GM19468 (cell line): ENCODE results near the gene FHOD3.

ENCODE experiments used
- ATAC-seq: cut with Tn5 transposase; IDR thresholded peaks from one replicate; pipeline ENCODE4 v1.9.1; 2021; ENCODE audit warnings: mild to moderate bottlenecking, moderate library complexity, moderate number of reproducible peaks; ENCODE audit not compliant: unreplicated experiment; ENCODE audit errors: extremely low read depth

FHOD3 gene

DNA sequence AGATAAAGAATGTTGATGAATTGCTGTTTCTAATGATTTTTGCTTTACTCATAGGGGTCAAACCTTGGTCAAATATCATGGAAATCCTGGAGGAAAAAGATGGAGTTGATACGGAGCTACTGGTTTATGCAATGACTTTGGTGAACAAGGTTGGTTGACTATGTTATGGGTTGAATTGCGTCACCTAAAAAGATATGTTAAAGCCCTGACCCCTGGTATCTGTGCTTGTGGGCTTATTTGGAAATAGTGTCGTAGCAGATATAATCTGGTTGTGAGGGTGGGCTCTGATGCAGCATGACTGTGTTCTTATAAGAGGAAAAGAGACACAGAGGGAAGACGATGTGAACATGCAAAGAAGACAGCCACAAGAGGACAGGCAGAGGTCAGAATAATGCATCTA, 305.1 kb downstream of the FHOD3 start:
- no peak for ATAC-seq

DNA sequence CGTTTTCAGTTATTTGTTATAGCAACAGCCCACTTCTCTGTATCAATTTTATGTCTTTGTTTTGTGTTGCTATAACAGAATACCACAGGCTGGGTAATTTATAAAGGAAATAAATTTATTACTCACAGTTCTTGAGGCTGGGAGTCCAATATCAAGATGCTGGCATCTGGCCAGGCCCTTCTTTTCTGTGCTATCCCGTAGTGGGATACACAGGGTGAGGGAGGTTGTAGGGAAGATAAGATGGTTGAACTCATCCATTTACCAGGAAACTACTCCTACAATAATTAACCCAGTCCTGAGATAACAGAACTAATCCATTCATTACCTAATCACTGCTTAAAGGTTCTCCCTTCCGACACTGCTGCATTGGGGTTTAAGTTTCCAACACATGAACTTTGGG, 310.6 kb downstream of the FHOD3 start:
- no peak for ATAC-seq

DNA sequence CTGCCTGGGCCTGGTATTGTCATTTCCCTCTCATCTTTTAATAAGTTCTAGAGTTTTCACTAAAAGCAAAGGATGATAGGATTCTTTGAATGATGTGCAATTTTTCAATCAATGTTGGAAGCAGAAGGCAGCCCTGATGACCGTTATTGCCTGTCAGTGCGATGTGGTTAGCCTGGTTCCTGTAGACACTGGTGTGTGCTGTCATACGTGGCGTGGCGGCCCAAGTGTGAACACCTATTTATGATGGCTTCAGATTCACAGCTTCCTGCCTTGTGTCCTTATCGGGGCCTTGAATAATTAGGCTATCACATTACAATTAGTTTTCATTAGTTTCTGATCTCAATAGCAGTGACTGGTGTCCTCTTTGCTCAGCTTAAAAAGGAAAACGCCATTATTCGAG, 312.7 kb downstream of the FHOD3 start:
- no peak for ATAC-seq

DNA sequence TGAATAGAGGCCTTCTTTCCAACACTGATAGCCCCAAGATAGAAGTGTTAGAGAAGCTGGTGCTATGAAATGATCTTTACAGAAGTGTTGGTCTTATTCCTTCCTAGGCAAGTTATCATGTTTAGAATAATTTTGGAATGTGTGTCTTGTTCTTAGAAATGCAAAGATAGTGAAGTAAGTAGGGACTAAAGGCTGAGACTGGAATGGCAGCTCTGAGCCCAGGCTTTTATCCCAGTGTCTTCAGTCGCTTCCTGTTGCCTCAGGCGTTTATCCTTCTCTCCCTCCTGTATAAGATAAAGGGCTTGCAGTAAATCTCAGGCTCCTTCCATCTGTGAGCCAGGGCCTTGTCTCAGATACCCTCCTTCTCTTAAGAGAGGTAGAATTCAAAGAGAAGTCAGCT, 313.1 kb downstream of the FHOD3 start:
- ATAC-seq = no peak

DNA sequence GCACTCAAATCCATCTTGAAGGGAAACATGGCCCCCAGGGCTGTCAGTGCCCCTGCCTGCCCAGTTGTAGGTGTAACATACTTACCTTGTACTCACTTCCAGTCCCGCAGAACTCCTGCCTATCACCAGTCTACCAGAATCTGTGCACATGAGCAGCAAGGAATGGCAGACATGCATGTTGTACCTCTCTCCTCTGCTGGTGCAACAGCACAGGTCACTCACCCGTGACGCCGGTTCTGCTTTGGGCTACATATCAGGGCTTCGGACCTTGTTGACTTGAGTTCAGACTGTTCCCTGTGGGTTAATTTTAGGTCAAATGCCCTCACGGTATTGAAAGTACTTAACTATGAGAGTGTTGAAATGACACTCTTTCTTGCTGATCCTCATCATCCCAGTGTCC, 315.6 kb downstream of the FHOD3 start:
- ATAC-seq = no peak

DNA sequence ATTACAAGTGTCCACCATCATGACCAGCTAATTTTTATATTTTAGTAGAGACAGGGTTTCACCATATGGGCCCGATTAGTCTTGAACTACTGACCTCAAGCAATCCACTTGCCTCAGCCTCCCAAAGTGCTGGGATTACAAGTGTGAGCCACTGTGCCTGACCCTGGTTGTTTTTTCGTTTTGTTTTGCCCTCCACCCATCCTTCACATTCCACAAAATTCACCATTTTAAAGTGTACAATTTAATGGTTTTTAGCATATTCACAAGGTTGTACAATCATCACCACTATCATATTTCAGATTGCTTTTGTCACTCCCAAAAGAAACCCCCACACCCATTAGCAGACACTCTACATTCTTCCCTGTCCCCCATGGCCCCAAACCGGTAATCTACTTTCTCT, 316.3 kb downstream of the FHOD3 start:
- no peak for ATAC-seq

DNA sequence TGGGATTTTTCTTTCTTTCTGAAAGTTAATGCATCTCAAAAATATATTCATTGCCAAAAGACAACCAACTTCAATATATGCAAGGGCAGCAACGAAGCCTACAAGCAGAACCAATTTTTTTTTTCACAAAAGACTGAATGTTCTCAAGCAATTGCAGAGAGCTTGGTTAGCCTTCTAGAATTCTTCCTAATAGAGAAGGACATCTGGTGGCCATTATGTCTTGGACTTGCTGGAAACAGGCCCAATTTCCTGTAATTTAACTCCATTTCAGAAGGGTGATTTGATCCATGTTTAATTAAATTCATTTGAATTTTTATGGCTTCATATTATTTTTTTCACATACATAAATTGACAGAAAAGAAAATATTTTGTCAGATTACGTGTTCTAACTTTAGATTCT, 323.3 kb downstream of the FHOD3 start:
- no peak for ATAC-seq

DNA sequence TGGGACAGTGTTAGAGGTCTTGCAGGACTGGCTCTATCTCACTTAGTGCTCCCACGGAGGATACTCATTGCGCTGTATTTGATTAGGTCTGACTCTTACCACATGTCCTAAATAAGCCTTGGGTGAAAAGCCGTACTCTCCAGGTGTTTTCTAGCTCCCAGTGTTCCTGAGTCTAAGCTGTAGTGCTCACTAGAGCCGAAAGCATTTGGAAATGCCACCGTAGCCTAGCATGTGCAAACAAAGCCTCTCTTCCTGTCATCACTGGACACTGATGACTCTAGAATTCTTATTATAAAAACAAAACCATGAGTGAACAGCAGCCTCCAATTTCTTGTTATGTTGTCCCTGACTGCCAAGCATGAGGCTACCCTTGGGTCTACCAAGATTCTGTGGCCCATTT, 325.1 kb downstream of the FHOD3 start:
- no peak for ATAC-seq

DNA sequence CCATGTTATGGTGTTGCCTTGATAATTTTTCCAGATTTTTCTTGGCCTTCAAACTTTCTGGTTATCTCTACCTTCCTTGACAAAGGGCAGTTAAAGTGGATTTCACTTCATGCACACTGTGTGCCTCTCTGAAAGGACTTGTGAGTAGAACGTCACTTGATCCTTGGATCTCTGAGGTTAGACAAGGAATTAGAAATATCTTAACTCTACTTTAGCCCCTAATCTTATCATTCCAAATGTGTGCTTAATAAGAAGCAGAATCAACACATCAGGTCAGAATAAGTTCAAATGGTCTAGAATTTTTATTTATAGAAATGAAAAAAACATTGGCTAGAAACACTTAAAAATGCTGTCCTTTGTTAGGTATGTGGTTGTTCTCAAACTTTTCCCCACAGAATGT, 325.6 kb downstream of the FHOD3 start:
- ATAC-seq = no peak

DNA sequence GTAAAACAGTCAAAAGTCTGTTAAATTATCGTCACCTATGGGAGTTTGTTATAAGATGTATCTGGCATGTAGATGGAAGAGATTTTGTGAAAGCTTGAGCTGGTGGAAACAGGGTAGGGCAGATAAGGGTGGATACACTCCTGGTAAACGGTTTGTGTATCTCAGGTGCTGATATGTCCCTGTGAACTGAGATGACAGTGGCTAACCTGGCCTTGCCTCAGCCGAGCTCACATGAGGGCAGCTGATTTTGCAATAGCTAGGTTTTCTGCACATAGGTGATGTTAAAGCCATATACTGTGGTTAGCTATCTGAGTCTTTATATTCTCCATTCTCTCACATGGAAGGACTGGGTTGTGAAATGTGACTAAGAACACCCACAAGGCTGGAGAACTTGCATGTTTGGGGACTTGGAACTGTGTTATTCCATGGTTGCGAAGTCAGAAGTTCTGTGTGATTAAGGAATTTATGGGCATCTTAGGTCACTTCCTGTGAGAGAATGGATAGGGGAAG, 326.2 kb downstream of the FHOD3 start:
- ATAC-seq = no peak

DNA sequence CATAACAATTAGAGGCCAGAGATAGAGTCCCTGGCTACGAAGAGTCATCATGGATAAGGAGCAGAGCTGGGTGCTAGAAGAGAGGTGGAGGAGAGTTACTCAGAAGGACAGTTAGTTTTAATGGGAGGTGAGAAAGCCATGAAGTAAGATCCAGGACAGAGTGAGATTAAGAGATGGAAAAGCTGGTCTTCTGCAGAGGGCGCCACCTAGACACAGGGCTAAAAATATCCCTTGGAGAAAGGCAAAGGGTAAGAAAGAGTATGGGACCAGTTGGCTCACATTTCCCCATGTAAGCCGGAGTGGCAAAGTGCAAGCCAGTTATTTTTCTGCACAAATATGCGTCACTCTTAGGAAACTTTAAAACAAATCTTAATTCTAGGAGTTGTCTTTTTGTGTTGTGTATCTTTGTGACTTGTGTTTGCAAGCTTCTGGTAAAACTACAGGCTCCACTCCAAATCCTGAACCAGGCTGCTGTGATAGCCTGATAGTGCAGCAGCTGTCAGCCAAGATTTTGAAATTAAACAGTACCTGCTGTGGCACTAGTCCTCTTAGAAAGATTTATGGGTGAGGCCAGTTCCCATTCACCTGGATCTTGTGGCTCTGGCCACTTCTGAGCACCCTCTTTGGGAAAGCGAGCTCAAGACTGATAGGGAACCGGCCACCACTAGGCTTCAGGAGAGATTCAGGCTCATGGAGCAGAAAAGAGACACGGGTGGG, 327.1 kb downstream of the FHOD3 start:
- ATAC-seq = no peak

DNA sequence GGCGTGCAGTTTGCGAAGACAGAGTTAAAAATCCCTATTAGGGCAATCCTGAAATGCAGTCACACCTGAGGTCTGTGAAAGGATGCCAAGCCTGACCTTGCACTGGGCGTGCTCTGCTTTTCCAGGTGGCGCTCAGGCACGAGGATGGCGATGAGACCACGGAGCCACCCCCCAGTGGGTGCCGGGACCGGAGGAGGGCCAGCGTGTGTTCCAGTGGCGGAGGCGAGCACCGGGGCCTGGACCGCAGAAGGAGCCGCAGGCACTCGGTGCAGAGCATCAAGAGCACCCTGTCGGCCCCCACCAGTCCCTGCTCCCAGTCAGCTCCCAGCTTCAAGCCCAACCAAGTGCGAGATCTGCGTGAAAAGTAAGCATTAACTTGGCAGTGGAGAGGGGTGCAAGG, 327.9 kb downstream of the FHOD3 start:
- ATAC-seq = no peak

DNA sequence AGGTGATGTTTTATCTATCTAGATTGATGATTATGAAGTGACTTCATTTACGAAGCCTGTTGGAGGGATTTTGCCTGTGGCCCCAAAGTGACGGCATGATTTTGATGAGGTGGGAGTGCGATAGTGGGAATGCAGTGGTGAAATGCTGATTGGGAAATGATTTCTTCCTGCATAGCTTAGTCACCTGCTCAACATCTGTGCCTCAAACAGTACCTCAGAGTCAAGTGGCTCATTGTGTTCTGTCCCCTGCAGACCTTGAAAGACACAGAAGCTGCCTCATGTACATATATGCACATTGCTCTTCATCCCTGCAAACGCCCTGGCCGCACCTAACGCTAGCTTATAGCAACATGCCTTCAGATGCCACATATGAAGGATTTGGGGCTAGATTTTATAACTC, 330.1 kb downstream of the FHOD3 start:
- no peak for ATAC-seq

DNA sequence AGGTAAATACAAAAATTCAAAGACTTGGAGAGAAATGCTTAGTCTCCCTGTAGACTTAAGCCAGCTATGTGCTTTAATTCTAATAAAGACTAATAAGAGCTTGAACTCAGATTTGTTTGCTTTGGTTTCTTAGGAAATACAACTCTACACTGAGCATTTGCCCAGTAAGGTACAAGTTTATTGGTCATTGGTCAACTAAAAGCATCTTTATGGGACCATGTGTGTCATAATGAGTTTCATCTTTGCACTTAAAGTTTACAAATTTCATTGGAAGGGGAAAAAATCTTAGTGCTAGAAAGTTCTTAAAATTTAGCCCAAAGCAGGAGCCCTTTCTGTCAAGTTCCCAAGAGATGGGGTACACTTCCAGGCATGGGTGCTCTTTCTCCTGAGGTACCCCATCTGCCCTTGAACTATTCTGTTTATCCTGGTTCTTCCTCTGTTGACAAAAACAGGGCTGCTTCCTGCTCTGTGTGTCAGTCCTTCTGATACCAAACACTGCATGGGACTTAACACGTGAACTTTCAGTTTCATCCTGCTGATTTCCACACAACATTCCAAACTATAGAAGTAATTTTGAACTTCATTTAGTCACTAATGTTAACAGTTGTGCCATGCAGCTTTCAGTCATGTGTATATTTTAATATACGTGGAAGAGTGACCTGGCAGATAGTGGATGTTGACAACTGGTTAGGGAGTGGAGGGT, 331.1 kb downstream of the FHOD3 start:
- no peak for ATAC-seq

DNA sequence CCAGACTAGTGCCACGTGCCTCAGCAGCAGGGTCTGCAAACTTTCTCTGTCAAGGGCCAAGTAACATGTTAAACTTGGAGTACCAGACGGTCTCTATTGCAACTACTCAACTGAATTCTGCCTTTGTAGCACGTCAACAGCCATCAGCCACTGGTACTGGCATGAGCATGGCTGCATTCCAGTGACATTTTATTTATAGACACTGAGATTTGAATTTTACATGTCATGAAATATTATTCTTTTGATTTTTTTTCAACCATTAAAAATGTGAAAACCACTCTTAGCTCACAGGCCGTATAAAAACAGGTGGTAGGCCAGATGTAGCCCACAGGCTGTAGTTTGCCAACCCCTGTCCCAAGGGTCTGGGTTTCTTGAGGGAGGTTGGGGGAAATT, 331.6 kb downstream of the FHOD3 start:
- no peak for ATAC-seq

DNA sequence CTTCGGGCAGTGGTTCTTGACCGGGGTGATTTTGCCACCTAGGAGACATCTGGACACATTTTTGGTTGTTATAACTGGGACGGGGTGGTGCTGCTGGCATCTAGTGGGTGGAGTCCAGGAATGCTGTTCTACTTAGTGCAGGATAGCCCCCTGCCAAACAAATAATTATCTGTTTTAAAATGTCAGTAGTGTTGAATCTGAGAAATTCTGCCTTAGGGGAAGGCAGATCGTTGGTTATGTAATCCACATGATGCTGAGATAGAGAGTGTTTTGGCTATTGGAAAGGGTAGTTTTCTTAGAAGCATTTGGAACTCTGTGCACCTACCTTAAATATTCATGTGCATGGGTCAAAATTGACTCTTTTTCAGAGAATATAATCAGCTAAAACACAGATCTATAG, 332.3 kb downstream of the FHOD3 start:
- no peak for ATAC-seq

DNA sequence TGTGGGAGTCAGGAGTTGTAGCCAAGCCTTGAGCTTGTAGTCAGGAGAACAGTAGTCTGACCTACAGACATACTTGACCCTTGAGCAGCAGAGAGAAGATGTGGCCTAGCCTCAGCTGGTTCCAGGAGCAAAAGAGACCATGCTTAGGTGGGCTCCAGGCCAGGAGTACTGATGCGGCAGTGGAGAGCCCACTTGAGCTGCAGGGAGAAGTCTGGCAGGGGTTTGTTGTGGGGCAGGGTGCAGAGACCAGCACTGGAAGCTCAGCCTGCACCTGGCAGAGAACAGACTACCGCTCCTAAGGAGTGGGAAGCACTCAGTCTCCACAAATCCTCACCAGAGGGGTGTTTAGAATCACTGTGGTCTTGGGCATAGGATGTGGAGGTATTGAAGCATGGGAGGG, 333.4 kb downstream of the FHOD3 start:
- no peak for ATAC-seq

DNA sequence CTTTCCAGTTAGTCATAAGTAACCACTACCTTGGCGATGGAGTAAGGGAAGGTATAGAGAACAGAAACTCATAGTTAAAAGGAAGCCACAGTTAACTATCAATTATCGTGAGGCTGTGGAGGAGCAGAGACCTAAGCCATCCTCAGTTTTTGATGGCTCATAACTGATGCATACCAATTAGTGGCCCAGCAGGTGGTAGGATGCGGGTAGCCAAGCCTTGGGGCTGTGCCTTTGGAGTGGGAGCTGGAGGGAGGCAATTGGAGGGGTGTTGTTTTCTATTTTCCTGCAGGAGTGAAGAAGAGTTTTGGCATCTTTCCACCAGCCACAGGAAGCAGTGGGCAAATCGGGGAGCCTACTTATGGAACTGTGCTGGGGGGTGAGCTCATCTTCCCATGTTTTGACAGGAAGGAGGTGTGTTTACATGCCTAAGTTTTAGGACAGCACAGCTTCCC, 336.5 kb downstream of the FHOD3 start:
- ATAC-seq = no peak

DNA sequence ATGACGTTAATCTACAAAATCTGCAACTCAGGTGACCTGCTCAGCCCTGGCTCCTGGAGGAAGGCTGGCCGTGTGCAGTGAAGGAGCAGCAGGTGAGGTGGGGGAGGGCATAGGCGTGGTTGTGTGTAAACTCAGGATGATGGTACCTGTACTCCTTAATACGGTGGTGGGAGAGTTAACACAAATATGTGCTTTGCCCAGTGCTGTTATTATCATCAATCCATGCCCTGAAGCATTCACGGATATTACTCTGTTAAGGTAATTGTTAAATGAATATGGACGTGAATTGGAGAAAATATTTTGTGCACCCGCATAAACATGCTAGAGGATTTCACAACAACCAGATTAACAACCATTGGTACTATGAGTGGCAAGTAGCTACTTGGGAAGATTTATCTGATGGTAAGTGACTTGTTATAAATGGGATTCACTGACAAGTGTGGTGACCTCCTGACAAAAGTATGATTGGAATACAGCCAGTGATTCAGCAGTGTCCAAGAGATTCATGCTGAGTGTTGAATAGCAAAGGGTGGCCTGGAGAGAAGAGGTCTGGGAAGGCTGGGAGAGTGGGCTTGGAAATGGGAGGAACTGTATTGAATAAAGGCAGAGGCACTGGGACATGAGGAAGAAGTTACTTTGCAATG, 337.2 kb downstream of the FHOD3 start:
- no peak for ATAC-seq

DNA sequence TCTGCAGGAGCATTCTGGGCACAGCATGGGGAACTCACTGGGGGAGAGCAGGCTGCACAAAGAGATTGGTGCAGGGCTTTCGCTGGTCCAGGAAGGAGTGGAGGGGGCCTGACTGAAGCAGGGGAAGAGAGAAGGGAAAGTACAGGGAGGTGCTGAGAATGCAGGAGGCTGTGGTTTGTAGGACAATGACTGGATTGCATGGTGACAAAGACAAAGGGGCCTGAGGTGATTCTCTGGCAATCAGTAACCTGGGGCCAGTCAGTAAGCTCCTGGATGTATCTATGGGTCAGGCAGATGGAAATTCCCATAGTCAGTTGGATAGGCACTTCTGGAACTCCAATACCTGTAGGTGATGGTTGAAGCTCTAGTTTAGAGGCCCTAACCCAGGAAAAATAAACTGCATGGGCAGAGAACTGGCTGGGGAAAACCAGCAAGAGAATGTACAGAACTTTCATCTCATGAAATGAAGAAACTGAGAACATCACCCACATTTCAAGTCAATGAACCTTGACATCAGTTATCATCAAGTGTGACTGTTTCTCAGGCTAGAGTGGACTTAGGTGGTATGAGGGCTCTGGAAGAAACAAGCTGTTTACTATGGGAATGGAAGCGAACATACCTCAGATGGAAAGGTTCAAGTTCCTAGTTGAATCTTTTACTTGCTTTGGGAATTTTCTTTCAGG, 338.0 kb downstream of the FHOD3 start:
- ATAC-seq = no peak
